ENCODE results near the gene AOAH. TPM values are rescaled to one million over a fixed set of nuclear protein-coding genes. Genes with fewer than 3 reads are reported as not detected.

The AOAH gene
- total RNA-seq, 1 donor from 2014 or later = not detected

GRCh38 chr7:36515847-36516246 lies 208.4 kb downstream of the AOAH start:
- Mint-ChIP-seq H3K4me1 (ENCODE audit: unreplicated experiment) (peaks cover 5% of the 10 kb centered on the region), H3K27ac (ENCODE audit: unreplicated experiment) (no peak overlapping the region), H3K9me3 (ENCODE audit: unreplicated experiment) (no peaks in the 10 kb centered on the region), H3K27me3 (ENCODE audit: unreplicated experiment) (no peaks in the 10 kb centered on the region), H3K36me3 (ENCODE audit: unreplicated experiment) (no peaks in the 10 kb centered on the region), H3K4me3 (ENCODE audit: unreplicated experiment) (no peak overlapping the region)
- TF ChIP-seq CTCF (IDR thresholded peaks at IDR 0.05) = no peak
- no peak for DNase-seq (ENCODE audit: extremely low spot score, unreplicated experiment)

GRCh38 chr7:36514289-36515243 lies 209.7 kb downstream of the AOAH start:
- H3K27me3 Mint-ChIP-seq (ENCODE audit: unreplicated experiment) = no peaks in the 10 kb centered on the region

GRCh38 chr7:36513393-36513792 lies 210.9 kb downstream of the AOAH start:
- H3K27me3 Mint-ChIP-seq (ENCODE audit: unreplicated experiment) = no peaks in the 10 kb centered on the region
- no peaks in the 10 kb centered on the region for H3K36me3 Mint-ChIP-seq (ENCODE audit: unreplicated experiment)
- no peak for DNase-seq (ENCODE audit: extremely low spot score, unreplicated experiment)
- no peak overlapping the region for H3K4me3 Mint-ChIP-seq (ENCODE audit: unreplicated experiment)
- H3K9me3 Mint-ChIP-seq (ENCODE audit: unreplicated experiment) = no peaks in the 10 kb centered on the region
- no peak overlapping the region for H3K27ac Mint-ChIP-seq (ENCODE audit: unreplicated experiment)
- H3K4me1 Mint-ChIP-seq (ENCODE audit: unreplicated experiment) = peaks cover 5% of the 10 kb centered on the region
- TF ChIP-seq CTCF (IDR thresholded peaks at IDR 0.05) = no peak

More at GRCh38 chr7:36514289-36515243, 209.7 kb downstream of the AOAH start:
- Mint-ChIP-seq H3K4me3 (ENCODE audit: unreplicated experiment) (no peak overlapping the region), H3K4me1 (ENCODE audit: unreplicated experiment) (peaks cover 5% of the 10 kb centered on the region), H3K36me3 (ENCODE audit: unreplicated experiment) (no peaks in the 10 kb centered on the region), H3K9me3 (ENCODE audit: unreplicated experiment) (no peaks in the 10 kb centered on the region), H3K27ac (ENCODE audit: unreplicated experiment) (no peak overlapping the region)
- no peak for TF ChIP-seq CTCF (IDR thresholded peaks at IDR 0.05)
- DNase-seq (ENCODE audit: extremely low spot score, unreplicated experiment) = no peak

GRCh38 chr7:36512616-36513015 lies 211.7 kb downstream of the AOAH start:
- no peaks in the 10 kb centered on the region for H3K36me3 Mint-ChIP-seq (ENCODE audit: unreplicated experiment)
- H3K4me1 Mint-ChIP-seq (ENCODE audit: unreplicated experiment) = peaks cover 5% of the 10 kb centered on the region
- no peak overlapping the region for H3K4me3 Mint-ChIP-seq (ENCODE audit: unreplicated experiment)
- TF ChIP-seq CTCF (IDR thresholded peaks at IDR 0.05) = no peak
- no peak overlapping the region for H3K27ac Mint-ChIP-seq (ENCODE audit: unreplicated experiment)
- DNase-seq (ENCODE audit: extremely low spot score, unreplicated experiment) = no peak
- peaks cover 3% of the 10 kb centered on the region for H3K27me3 Mint-ChIP-seq (ENCODE audit: unreplicated experiment)
- no peaks in the 10 kb centered on the region for H3K9me3 Mint-ChIP-seq (ENCODE audit: unreplicated experiment)

- Mint-ChIP-seq H3K27me3 (ENCODE audit: unreplicated experiment) (peaks cover 3% of the 10 kb centered on the region), H3K9me3 (ENCODE audit: unreplicated experiment) (no peaks in the 10 kb centered on the region), H3K36me3 (ENCODE audit: unreplicated experiment) (no peaks in the 10 kb centered on the region), H3K4me1 (ENCODE audit: unreplicated experiment) (peaks cover 5% of the 10 kb centered on the region), H3K4me3 (ENCODE audit: unreplicated experiment) (no peak overlapping the region), H3K27ac (ENCODE audit: unreplicated experiment) (no peak overlapping the region)
- TF ChIP-seq CTCF (IDR thresholded peaks at IDR 0.05) = no peak
- DNase-seq (ENCODE audit: extremely low spot score, unreplicated experiment) = no peak
These were observed 214.3 kb downstream of the AOAH start for GRCh38 chr7:36509962-36510361.
